ENCODE data around the gene XYLT1. TPM values are rescaled to one million over a fixed set of nuclear protein-coding genes. Genes with fewer than 3 reads are reported as not detected.

Gene XYLT1
- total and polyA plus RNA-seq, 2 experiments from 2014 or later, result 4.5 to 26.3 TPM

DNA sequence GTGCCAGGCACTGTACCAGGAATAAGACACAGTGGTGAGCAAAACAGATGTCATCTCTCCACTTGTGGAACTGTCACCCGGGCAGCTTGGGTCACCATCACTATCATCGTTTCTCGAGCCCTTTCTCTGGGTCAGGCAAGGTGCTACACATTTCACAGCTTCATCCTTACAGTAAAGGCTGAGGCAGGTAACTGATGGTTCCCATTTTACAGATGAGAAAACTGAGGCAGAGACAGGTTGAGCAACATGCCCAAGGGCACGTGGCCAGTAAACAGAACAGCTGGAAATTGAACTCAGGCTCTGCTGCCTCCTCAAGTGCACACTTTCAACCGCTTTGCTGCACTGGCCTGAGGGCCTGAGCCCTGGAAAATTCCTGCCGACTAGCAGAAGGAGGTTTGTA, 294.6 kb downstream of the XYLT1 start:
- H3K4me3 ChIP-seq, result no peak overlapping the region
- no peak for DNase-seq
- H3K27ac ChIP-seq, result no peak overlapping the region
- H3K9me2 ChIP-seq (ENCODE audit: insufficient read depth), result no peaks in the 10 kb centered on the region
- in situ Hi-C loops (cut with MboI), result no loop called here
- H2AFZ ChIP-seq, result no peak overlapping the region
- no peak overlapping the region for H3K9ac ChIP-seq
- no peaks in the 10 kb centered on the region for H3K27me3 ChIP-seq (replicated peaks; ENCODE audit: insufficient read depth)
- H3K79me2 ChIP-seq (ENCODE audit: insufficient read depth), result no peaks in the 10 kb centered on the region
- peaks cover 29% of the 10 kb centered on the region for H3F3A ChIP-seq (ENCODE audit: insufficient read depth)
- peaks cover 11% of the 10 kb centered on the region; the same call in 1 of the 2 replicates for H3K36me3 ChIP-seq (ENCODE audit: low read depth)
- 0 out of 2 replicates have a peak, but pooled peaks cover 2% of the 10 kb centered on the region for H4K20me1 ChIP-seq (ENCODE audit: insufficient read depth)
- no peak for TF ChIP-seq EZH2 (IDR thresholded peaks at IDR 0.05; ENCODE audit: insufficient read depth, poor library complexity, severe bottlenecking)
- peaks cover 16% of the 10 kb centered on the region for H3K4me1 ChIP-seq (ENCODE audit: insufficient read depth)
- H3K9me3 ChIP-seq (ENCODE audit: low read depth), result no peaks in the 10 kb centered on the region
- WGBS, 2 experiments (ENCODE audit: low coverage in 1 of 2, low lambda C conversion rate in 2 of 2, missing lambda C conversion rate in 2 of 2), result 85 to 95% methylated on average over 6 of the region's 6 CpGs
- H3K4me2 ChIP-seq (ENCODE audit: unreplicated experiment), result no peak overlapping the region

- Histone ChIP-seq H3K4me3 (no peak overlapping the region), H3K9ac (no peak overlapping the region), H3K36me3 (ENCODE audit: low read depth) (peaks cover 11% of the 10 kb centered on the region; the same call in 1 of the 2 replicates), H3K4me1 (ENCODE audit: insufficient read depth) (peaks cover 16% of the 10 kb centered on the region), H3K27me3 (replicated peaks; ENCODE audit: insufficient read depth) (no peaks in the 10 kb centered on the region), H3K4me2 (ENCODE audit: unreplicated experiment) (no peak overlapping the region), H3F3A (ENCODE audit: insufficient read depth) (peaks cover 35% of the 10 kb centered on the region), H3K79me2 (ENCODE audit: insufficient read depth) (no peaks in the 10 kb centered on the region), H4K20me1 (ENCODE audit: insufficient read depth) (0 out of 2 replicates have a peak, but pooled peaks cover 2% of the 10 kb centered on the region), H3K9me2 (ENCODE audit: insufficient read depth) (no peaks in the 10 kb centered on the region), H3K27ac (no peak overlapping the region), H2AFZ (no peak overlapping the region), H3K9me3 (ENCODE audit: low read depth) (no peaks in the 10 kb centered on the region)
- TF ChIP-seq EZH2 (IDR thresholded peaks at IDR 0.05; ENCODE audit: insufficient read depth, poor library complexity, severe bottlenecking) (no peak), EZH2phosphoT487 (IDR thresholded peaks at IDR 0.05; ENCODE audit: insufficient read depth, low read depth) (no peak)
- 70% methylated on average over 6 of the region's 6 CpGs for WGBS, 2 experiments (ENCODE audit: low coverage in 1 of 2, low lambda C conversion rate in 2 of 2, missing lambda C conversion rate in 2 of 2)
- DNase-seq, result peak; percentile 65
- in situ Hi-C loops (cut with MboI), result loop anchor here (25.0 kb wide), 1 partner anchor 89 kb away; no protein-coding TSS in a partner anchor
Measured at GRCh38 chr16:17173281-17173680, 297.5 kb downstream of the XYLT1 start.

DNA sequence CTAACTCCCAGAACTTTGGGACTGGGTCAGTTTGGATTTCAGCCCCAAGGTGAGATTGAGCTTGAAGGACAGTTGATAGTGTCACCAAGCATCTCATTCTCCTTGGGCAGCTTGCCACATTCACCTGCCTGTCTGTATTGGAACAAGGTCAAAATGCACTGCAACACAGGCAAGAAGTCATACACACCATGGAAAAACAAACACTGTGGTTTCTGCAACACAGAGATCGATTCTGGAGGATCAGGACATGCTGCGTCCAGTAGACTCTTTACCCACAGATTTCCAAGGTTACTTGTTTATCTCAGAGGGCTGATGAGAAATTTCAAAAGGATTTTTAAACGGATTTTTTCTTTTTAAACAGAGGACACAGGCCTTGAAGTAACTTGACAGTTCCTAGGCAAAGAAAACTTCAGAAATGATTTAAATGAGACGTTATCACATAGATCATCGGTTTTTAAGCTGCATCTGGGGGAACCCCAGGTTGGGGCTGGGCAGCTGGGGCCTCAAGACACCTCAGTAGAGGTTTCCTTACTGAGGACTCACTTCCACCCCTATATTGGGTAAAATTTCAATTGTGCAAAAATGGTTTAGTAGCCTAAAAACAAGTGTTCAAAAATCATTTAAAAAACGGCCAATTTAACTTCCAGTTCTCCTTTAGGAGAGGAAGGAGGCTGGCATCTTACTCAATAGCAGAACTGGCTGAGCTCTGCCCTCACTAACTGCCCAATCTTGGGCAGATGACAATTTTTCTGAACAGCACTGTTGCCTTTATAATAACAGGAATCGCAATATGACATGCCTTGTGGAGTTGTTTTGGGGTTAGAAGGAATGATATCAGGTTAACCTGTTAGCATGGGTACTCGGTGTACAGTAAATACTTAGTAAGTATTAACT, 299.3 kb downstream of the XYLT1 start:
- TF ChIP-seq EZH2phosphoT487 (IDR thresholded peaks at IDR 0.05; ENCODE audit: insufficient read depth, low read depth), result no peak
- no peak for TF ChIP-seq EZH2 (IDR thresholded peaks at IDR 0.05; ENCODE audit: insufficient read depth, poor library complexity, severe bottlenecking)
- 86% methylated on average over 8 of the region's 8 CpGs for WGBS, 2 experiments (ENCODE audit: low coverage in 1 of 2, low lambda C conversion rate in 2 of 2, missing lambda C conversion rate in 2 of 2)

GRCh38 chr16:17170435-17170834, 300.3 kb downstream of the XYLT1 start:
- no peaks in the 10 kb centered on the region for H4K20me1 ChIP-seq (ENCODE audit: insufficient read depth)

More for the DNA sequence above, 299.3 kb downstream of the XYLT1 start:
- in situ Hi-C loops (cut with MboI), result loop anchor here (25.0 kb wide), 1 partner anchor 91 kb away; no protein-coding TSS in a partner anchor
- Histone ChIP-seq H3K79me2 (ENCODE audit: insufficient read depth) (no peaks in the 10 kb centered on the region), H3F3A (ENCODE audit: insufficient read depth) (peaks cover 27% of the 10 kb centered on the region), H3K27me3 (replicated peaks; ENCODE audit: insufficient read depth) (no peaks in the 10 kb centered on the region), H4K20me1 (ENCODE audit: insufficient read depth) (no peaks in the 10 kb centered on the region), H3K36me3 (ENCODE audit: low read depth) (peaks cover 11% of the 10 kb centered on the region; the same call in 1 of the 2 replicates), H3K4me3 (no peak overlapping the region), H2AFZ (no peak overlapping the region), H3K9ac (no peak overlapping the region), H3K27ac (no peak overlapping the region), H3K4me2 (ENCODE audit: unreplicated experiment) (no peak overlapping the region), H3K9me2 (ENCODE audit: insufficient read depth) (no peaks in the 10 kb centered on the region), H3K4me1 (ENCODE audit: insufficient read depth) (peaks cover 5% of the 10 kb centered on the region), H3K9me3 (ENCODE audit: low read depth) (no peaks in the 10 kb centered on the region)
- no peak for DNase-seq

More at GRCh38 chr16:17170435-17170834, 300.3 kb downstream of the XYLT1 start:
- no peak for TF ChIP-seq EZH2phosphoT487 (IDR thresholded peaks at IDR 0.05; ENCODE audit: insufficient read depth, low read depth)
- TF ChIP-seq EZH2 (IDR thresholded peaks at IDR 0.05; ENCODE audit: insufficient read depth, poor library complexity, severe bottlenecking), result no peak
- in situ Hi-C loops (cut with MboI), result loop anchor here (25.0 kb wide), 1 partner anchor 92 kb away; no protein-coding TSS in a partner anchor
- no peaks in the 10 kb centered on the region for H3K79me2 ChIP-seq (ENCODE audit: insufficient read depth)
- no peak overlapping the region for H3K4me3 ChIP-seq
- 0 out of 2 replicates have a peak, but pooled peaks cover 6% of the 10 kb centered on the region for H3K36me3 ChIP-seq (ENCODE audit: low read depth)
- H3K27ac ChIP-seq, result no peak overlapping the region
- H2AFZ ChIP-seq, result no peak overlapping the region
- H3F3A ChIP-seq (ENCODE audit: insufficient read depth), result peaks cover 24% of the 10 kb centered on the region
- no peaks in the 10 kb centered on the region for H3K27me3 ChIP-seq (replicated peaks; ENCODE audit: insufficient read depth)
- H3K4me2 ChIP-seq (ENCODE audit: unreplicated experiment), result no peak overlapping the region
- H3K4me1 ChIP-seq (ENCODE audit: insufficient read depth), result peaks cover 5% of the 10 kb centered on the region
- no peaks in the 10 kb centered on the region for H3K9me3 ChIP-seq (ENCODE audit: low read depth)
- no peaks in the 10 kb centered on the region for H3K9me2 ChIP-seq (ENCODE audit: insufficient read depth)
- no peak overlapping the region for H3K9ac ChIP-seq
- WGBS, 2 experiments (ENCODE audit: low coverage in 1 of 2, low lambda C conversion rate in 2 of 2, missing lambda C conversion rate in 2 of 2), result 88 to 89% methylated on average over 3 of the region's 3 CpGs
- DNase-seq, result no peak
